ENCODE measurements around the gene SCNN1A.

Gene SCNN1A

DNA sequence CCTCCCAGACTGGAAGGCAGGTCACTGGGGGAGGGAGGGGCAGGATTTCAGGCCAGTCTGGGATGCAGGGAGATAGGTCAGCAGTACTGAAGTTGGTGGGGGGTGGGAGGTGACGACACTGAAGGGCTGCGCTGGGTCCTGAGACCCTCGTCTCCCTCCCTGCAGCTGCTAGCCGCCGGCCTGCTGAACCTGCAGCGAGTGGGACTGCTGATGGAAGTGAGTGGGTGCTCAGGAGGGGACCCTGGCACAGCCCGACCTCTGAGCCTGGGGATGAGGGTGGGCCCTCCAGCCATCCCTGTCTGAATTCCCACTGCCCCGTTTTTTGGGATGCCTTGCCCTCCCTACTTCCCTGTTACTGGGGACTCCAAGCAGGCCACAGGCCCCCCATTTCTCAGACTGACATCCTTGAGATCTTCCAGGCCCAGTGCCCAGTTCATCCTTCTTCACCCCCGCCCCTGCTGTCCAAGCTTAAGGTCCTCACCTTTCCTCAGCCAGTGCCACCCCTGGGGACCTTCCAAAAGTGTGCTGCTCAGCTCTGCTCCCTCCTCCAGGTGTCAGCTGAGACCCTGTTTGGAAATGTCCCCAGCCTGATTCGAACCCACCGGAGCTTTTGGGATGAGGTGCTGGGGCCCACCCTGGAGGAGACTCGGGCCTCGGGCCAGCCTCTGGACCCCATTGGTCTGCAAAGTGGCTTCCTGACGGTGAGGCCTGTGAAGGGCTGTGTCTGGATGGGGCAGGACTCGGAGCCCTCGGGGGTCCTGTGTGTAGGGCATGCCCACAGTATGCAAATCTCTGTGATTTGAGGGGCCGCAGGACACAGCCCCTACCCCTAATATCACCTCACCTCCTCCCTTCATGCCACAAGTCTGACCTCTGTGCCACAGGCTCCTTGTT, 59.4 kb downstream of the SCNN1A start:
- DNase-seq, result no peak

DNA sequence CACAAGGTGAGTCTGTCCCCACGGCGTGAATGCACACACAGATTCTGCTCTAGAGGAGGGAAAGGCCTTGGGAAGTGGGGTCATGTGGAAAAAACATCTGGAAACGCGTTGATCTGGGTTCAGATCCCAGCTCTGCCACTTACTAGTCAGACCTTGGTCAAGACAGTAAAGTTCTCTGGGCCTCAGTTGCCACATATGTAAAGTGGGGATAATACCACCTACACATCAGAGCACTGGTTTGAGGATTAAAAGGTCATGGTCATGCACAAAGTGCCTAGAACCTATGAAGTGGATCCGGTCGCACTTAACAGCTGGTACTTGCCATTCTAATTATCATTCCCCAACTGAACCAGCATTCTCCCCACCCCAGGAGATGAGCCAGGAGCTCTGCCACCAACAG, 60.2 kb downstream of the SCNN1A start:
- no peak for DNase-seq

- no peak for DNase-seq
Observed at GRCh38 chr12:6314776-6315175, 60.6 kb downstream of the SCNN1A start.

GRCh38 chr12:6313326-6313940, 61.9 kb downstream of the SCNN1A start:
- no peak for DNase-seq

GRCh38 chr12:6312529-6313325, 62.6 kb downstream of the SCNN1A start:
- no peak for DNase-seq

GRCh38 chr12:6311822-6312528, 63.4 kb downstream of the SCNN1A start:
- no peak for DNase-seq

DNA sequence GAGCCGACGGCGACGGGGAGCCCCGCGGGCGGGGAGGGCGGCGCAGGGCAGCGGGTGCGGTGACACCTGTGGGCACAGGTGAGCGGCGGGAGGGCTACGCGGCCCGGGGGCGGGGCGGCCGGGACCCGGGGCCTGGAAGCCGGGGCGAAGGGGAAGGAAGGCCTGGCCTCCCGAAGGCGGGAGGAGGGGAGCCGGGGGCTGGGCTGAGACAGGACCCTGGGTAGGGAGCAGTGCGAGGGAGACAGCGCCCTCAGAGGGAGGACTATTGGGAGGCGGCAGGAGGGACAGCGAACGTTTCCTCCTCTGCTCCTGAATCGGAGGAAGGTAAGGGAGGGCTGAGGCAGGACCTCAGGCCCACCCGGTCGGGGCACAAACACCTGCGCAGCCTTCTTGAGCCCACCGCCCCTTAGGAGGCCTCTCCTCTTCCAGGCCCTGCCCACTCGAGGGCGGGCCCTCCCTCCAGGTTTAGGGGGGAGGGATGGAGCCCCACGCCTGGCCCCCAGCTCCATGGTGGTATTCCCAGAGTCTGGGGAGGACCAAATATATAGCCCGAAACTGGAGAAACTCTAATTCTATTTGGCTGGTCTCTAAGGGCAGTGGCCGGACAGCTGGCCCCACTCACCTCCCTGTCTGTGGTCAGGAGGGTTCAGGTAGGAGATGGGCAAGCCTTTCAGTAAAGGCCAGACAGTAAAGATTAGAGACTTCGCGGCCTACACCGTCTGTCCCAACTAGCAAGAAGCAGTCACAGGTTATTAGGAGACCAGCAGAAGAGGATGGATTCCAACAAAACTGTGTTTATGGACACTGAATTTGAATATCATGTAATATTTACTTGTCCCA, 64.4 kb downstream of the SCNN1A start:
- peak; percentile 20 for DNase-seq

DNA sequence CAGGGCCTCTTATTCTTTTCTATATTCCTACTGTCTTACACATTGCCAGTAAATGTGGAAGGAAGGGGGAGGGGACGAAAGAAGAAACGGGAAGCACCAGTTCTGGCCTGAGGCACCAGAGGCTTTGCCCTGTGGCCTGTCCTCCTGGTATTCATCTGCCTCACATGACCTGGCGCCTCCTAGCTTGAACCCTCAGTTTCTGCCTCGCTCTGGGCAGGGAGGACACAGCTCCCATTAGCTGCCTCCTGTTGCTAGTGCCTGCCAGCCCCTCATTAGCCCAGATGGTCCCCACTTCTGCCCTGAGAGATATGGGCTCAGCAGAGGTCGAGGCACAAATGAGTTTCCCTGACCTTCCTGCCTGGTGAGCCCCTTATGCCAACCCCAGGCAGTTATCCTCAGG, 67.8 kb downstream of the SCNN1A start:
- DNase-seq, result no peak

GRCh38 chr12:6306599-6307220, 68.7 kb downstream of the SCNN1A start:
- no peak for DNase-seq

GRCh38 chr12:6306151-6306550, 69.2 kb downstream of the SCNN1A start:
- DNase-seq, result no peak

GRCh38 chr12:6303071-6303470, 72.3 kb downstream of the SCNN1A start:
- DNase-seq, result no peak

DNA sequence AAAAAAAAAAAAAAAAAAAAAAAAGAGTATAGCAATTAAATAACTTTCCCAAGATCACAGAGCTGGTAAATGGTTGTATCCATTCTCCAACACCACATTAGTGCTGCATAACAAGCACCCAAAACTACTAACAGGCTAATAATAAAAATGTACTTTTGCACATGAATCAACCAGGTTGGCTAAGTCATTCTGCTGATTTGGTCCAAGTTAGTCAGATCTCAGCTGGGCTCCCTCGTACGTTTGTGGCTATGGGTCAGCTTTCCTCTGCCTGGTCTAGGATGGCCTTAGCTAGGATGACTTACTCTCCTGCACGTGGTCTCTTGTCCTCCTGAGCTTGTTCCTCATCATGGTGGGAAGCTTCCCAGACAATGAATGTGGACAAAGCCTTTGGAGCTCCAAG, 72.7 kb downstream of the SCNN1A start:
- DNase-seq, result no peak

DNA sequence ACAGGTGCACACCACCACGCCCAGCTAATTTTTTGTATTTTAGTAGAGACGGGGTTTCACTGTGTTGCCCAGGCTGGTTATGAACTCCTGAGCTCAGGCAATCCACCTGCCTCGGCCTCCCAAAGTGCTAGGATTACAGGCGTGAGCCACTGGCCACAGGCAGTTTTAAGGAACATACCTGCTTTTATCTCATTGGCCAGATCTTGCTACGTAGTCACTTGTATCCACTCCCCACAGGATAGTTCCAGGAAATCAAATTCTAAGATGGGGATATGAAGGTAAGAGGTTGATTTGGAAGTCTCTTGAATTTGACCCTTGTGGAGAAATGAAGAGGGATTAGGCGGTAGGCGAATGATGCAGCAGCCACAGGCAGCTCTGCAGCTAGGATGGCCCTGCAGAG, 73.6 kb downstream of the SCNN1A start:
- DNase-seq, result no peak

GRCh38 chr12:6297170-6297569, 78.2 kb downstream of the SCNN1A start:
- no peak for DNase-seq
